Retinal pigment epithelial cell (primary cell): ENCODE measurements around the gene PALS2.

Source experiments
- DNase-seq: peaks from one replicate; pipeline ENCODE4 v3.0.0-alpha.2; 2010; ENCODE audit warnings: low read depth
- H3K4me3 ChIP-seq: 2 replicates; pipeline ENCODE4 v1.5.1; 2011; ENCODE audit warnings: mild to moderate bottlenecking, low read length, control low read depth, moderate library complexity
- CTCF ChIP-seq: conservative IDR thresholded peaks from 2 replicates; pipeline ENCODE4 v1.5.1; 2011; ENCODE audit warnings: low read depth, low read length, control low read depth, inconsistent platforms

Gene PALS2

GRCh38 chr7:24549991-24550390 lies 23.3 kb upstream of the PALS2 start:
- DNase-seq = no peak
- H3K4me3 ChIP-seq = no peak overlapping the region
- TF ChIP-seq CTCF = no peak

- DNase-seq = no peak
- H3K4me3 ChIP-seq = no peak overlapping the region
- no peak for TF ChIP-seq CTCF
These were observed 18.1 kb upstream of the PALS2 start for GRCh38 chr7:24555184-24555583.

DNA sequence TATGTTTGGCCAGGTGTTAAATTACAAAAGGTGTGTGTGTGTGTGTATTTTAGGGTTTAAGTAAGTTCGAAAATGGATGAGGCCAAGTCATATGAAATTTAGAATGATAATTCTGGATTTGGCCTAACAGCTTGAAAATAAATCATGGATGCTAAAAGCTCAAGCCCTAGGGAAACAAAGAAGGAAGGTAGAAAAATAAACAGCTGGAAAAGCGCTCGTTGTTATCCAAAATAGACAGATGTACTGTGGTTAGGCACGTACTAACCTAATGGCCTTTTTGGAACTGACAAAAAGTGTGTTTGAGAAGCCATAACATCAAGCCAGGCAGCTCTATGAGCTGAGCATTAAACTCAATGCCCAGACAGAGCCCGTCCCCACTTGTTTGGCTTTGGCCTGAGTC lies 17.5 kb upstream of the PALS2 start:
- no peak for DNase-seq
- no peak for TF ChIP-seq CTCF
- no peak overlapping the region for H3K4me3 ChIP-seq

DNA sequence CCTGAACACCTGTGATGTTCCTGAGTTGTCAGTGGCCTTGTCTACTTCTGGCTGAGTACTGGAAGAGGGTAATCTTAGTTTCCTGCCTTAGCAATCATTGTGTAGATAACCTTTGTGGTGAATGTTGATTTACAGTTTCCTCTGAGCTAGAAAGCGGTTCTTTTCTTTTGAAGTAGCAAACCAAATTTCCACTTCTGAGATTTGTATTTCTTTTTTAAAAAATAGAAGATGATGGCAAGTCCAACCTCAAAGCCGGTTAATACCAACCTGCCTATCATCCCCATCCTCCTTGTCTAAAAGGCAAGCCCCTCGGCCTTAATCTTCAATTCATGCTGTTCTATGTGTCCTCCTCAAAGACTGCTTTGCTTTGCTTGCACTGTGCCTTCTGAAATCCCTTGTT lies 12.5 kb upstream of the PALS2 start:
- DNase-seq = no peak
- no peak overlapping the region for H3K4me3 ChIP-seq
- no peak for TF ChIP-seq CTCF

DNA sequence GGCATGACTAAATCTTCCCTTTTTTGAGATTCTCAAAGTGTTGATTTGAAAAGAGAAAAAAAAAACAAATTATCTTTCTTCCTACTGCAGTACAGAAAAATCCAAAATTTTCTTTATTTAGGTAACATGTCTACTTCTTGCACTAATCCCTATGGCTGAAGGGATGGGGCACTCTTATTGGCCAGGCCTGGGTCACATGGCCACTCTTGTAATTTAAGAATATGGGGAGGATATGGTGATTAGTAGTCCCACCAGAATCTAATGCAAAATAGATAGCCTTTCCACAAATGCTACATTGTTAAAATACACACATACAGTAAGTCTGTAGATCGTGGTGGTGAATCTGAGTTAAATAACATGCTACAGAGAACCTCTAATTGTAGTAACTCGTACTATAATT lies 7.0 kb upstream of the PALS2 start:
- no peak for TF ChIP-seq CTCF
- H3K4me3 ChIP-seq = no peak overlapping the region
- no peak for DNase-seq

DNA sequence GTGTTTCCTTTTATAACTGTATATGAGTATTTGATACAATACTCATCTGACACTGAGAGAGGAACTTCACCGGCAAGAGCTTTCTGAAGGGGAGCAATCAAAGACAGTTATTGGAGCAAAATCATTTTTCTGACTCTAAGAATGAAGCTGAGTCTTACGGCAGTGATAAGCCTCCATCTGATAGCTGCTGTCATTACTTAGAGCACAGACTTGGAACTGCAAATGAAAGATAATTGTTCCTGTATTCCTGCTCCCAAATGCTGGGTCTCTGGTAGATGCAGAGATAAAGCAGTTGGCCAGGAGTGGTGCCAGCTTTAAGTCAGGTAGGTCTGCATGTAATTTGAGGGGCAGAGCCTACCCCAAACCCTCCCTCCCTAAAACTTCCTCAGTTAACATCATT lies 2.3 kb upstream of the PALS2 start:
- TF ChIP-seq CTCF = no peak
- no peak overlapping the region for H3K4me3 ChIP-seq
- DNase-seq = no peak

DNA sequence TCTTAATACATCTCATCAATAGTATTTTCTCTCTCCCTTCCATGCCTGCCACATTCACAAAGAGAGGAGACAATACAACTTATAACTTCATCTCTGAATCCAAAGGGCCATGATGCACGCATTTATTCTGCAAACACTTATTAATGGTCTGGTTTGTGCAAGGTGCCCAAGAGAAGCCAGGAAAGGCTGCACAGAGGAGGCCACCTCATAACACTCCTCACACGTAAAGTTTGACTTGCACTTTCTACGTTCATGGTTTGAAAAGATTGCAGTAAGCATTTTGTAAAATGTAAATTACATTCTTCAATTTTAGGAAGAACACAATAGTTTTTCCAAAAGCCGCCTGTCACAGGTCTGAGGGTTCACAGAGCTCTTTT lies 1.2 kb upstream of the PALS2 start:
- H3K4me3 ChIP-seq = no peak overlapping the region
- DNase-seq = no peak
- no peak for TF ChIP-seq CTCF
